Fibroblast of lung (primary cell): Measurements from ENCODE around the gene ZNF557.

Experiments
- EZH2 ChIP-seq: IDR thresholded peaks from 2 replicates; pipeline ENCODE4 v1.5.1; 2012; ENCODE audit warnings: low read length, control low read depth, mild to moderate bottlenecking; ENCODE audit errors: missing control alignments
- TF ChIP-seq, protein P1 (sequence below), 2 donors: IDR thresholded peaks in 1 of 2; conservative IDR thresholded peaks in 1 of 2; 1 replicate in 1 of 2; 2 replicates in 1 of 2; pipeline ENCODE4 v1.5.1; 2011 to 2012; ENCODE audit warnings: low read length in 2 of 2, control low read depth in 1 of 2, inconsistent platforms in 1 of 2, low read depth in 1 of 2, mild to moderate bottlenecking in 1 of 2

DNA sequence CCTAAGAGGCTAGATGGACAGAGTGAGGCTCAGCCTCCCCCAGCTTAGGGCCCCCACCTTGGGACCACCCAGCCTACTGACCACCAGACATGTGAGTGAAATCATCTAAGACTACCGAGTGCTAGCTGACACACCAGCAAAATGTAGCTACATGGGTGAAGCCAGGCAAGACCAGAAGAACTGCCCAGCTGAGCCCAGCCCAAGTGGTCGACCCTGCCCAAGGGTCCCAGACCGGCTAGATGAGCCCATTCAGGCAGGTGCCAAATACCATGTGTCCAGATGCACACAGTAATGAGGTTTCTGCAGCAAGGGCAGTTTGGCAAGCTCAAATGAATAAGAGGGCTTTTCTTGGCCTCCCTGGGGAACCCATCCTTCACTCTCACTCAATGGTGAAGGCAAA lies 56.6 kb downstream of the ZNF557 start:
- TF ChIP-seq, protein P1, sequence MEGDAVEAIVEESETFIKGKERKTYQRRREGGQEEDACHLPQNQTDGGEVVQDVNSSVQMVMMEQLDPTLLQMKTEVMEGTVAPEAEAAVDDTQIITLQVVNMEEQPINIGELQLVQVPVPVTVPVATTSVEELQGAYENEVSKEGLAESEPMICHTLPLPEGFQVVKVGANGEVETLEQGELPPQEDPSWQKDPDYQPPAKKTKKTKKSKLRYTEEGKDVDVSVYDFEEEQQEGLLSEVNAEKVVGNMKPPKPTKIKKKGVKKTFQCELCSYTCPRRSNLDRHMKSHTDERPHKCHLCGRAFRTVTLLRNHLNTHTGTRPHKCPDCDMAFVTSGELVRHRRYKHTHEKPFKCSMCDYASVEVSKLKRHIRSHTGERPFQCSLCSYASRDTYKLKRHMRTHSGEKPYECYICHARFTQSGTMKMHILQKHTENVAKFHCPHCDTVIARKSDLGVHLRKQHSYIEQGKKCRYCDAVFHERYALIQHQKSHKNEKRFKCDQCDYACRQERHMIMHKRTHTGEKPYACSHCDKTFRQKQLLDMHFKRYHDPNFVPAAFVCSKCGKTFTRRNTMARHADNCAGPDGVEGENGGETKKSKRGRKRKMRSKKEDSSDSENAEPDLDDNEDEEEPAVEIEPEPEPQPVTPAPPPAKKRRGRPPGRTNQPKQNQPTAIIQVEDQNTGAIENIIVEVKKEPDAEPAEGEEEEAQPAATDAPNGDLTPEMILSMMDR (conservative IDR thresholded peaks at IDR 0.05 in 1 of 2, IDR thresholded peaks at IDR 0.05 in 1 of 2; ENCODE audit: low read depth in 1 of 2, low read length in 2 of 2), result no peak
- TF ChIP-seq EZH2, result no peak
